B cell (primary cell): Measurements from ENCODE around the gene KLHL3. TPM values are rescaled to one million over a fixed set of nuclear protein-coding genes. Genes with fewer than 3 reads are reported as not detected.

Experiments
- ATAC-seq: fragments of 200-7000 bp; cut with Tn5 transposase; one replicate; pipeline ENCODE4 v1.10.0; 2021; ENCODE audit warnings: low read depth, mild to moderate bottlenecking, moderate number of reproducible peaks, moderate library complexity
- CTCF ChIA-PET: fragments of 350-600 bp; sonication (Branson Sonifier 250); formaldehyde crosslinking; loops from one replicate; lab custom pipeline; 2021; ENCODE audit warnings: antibody characterized with exemption, inconsistent platforms; lab: Charles Lee
- POLR2A ChIA-PET: fragments of 350-600 bp; sonication (Branson Sonifier 250); formaldehyde crosslinking; loops from one replicate; lab custom pipeline; 2021; ENCODE audit warnings: antibody characterized with exemption; lab: Charles Lee
- DNase-seq: peaks from one replicate; pipeline ENCODE4 v3.0.0; 2013
- H2AFZ ChIP-seq: 2 replicates; pipeline ENCODE4 v1.6.1; 2012; ENCODE audit warnings: mild to moderate bottlenecking, low read depth, low read length; ENCODE audit not compliant: insufficient read depth, poor library complexity, severe bottlenecking
- H3K27ac ChIP-seq, 2 donors: 1 replicate in 1 of 2; 2 replicates in 1 of 2; pipeline ENCODE4 v1.5.1; 2012 to 2013; ENCODE audit warnings: low read length in 2 of 2, mild to moderate bottlenecking in 2 of 2, moderate library complexity in 1 of 2
- H3K27me3 ChIP-seq, 4 experiments: fragments of 200-600 bp in 1 of 4; sonication (generic) in 1 of 4; replicated peaks in 1 of 4; 1 replicate in 2 of 4; 2 replicates in 2 of 4; pipeline versions ENCODE4 v1.6.1 to v1.7.0; 2013 to 2016; ENCODE audit warnings: low read length in 3 of 4, mild to moderate bottlenecking in 2 of 4, mixed read lengths in 1 of 4, moderate library complexity in 1 of 4; ENCODE audit not compliant: insufficient read depth in 4 of 4, control insufficient read depth in 3 of 4; ENCODE audit errors: control extremely low read depth in 1 of 4
- H3K36me3 ChIP-seq, 2 experiments: replicated peaks in 1 of 2; 1 replicate in 1 of 2; 2 replicates in 1 of 2; pipeline versions ENCODE4 v1.6.1 to v1.7.1; 2013; ENCODE audit warnings: low read length in 1 of 2; ENCODE audit not compliant: insufficient read depth in 2 of 2, control insufficient read depth in 1 of 2; ENCODE audit errors: control extremely low read depth in 1 of 2, extremely low read depth in 1 of 2
- H3K4me1 ChIP-seq, 2 donors: fragments of 200-600 bp in 1 of 2; sonication (generic) in 1 of 2; 1 replicate in 1 of 2; 2 replicates in 1 of 2; pipeline versions ENCODE4 v1.5.1 to v1.6.1; 2013 to 2017; ENCODE audit warnings: low read length in 2 of 2; ENCODE audit not compliant: control insufficient read depth in 2 of 2, insufficient read depth in 2 of 2
- H3K4me2 ChIP-seq: replicated peaks from 2 replicates; pipeline ENCODE3; 2012; ENCODE audit warnings: mild to moderate bottlenecking, low read depth, low read length; ENCODE audit not compliant: poor library complexity, severe bottlenecking
- H3K4me3 ChIP-seq, 5 experiments: fragments of 200-600 bp in 1 of 5; sonication (generic) in 1 of 5; 1 replicate in 3 of 5; 2 replicates in 2 of 5; pipeline versions ENCODE4 v1.5.1 to v1.7.0; 2011 to 2016; ENCODE audit warnings: low read length in 4 of 5, mild to moderate bottlenecking in 4 of 5, low read depth in 2 of 5, control low read depth in 1 of 5, moderate library complexity in 1 of 5; ENCODE audit not compliant: insufficient read depth in 1 of 5; ENCODE audit errors: control extremely low read depth in 1 of 5, extremely low read depth in 1 of 5
- H3K79me2 ChIP-seq: fragments of 200-600 bp; sonication (generic); one replicate; pipeline ENCODE4 v1.6.0; 2016; ENCODE audit warnings: low read length; ENCODE audit not compliant: control insufficient read depth, insufficient read depth
- H3K9ac ChIP-seq: fragments of 200-600 bp; sonication (generic); 2 replicates; pipeline ENCODE4 v1.6.1; 2017; ENCODE audit warnings: mild to moderate bottlenecking, low read length, moderate library complexity
- H3K9me3 ChIP-seq, 3 donors: one replicate each; pipeline versions ENCODE4 v1.6.1 to v1.7.1; 2013; ENCODE audit warnings: low read length in 2 of 3; ENCODE audit not compliant: control insufficient read depth in 2 of 3, insufficient read depth in 1 of 3; ENCODE audit errors: control extremely low read depth in 1 of 3
- H4K20me1 ChIP-seq: 2 replicates; pipeline ENCODE4 v1.6.0; 2012; ENCODE audit warnings: mild to moderate bottlenecking, low read length; ENCODE audit not compliant: insufficient read depth, control insufficient read depth, poor library complexity, severe bottlenecking
- H3K27ac Mint-ChIP-seq: one replicate; pipeline ENCODE4 v1.8.0; 2021; ENCODE audit warnings: mixed read lengths
- H3K27me3 Mint-ChIP-seq: one replicate; pipeline ENCODE4 v1.8.0; 2021; ENCODE audit warnings: mixed read lengths
- H3K4me1 Mint-ChIP-seq: one replicate; pipeline ENCODE4 v1.8.0; 2021; ENCODE audit warnings: mixed read lengths
- H3K4me3 Mint-ChIP-seq: one replicate; pipeline ENCODE4 v1.8.0; 2021; ENCODE audit warnings: mixed read lengths
- H3K9me3 Mint-ChIP-seq: one replicate; pipeline ENCODE4 v1.8.0; 2022; ENCODE audit warnings: mixed read lengths; ENCODE audit not compliant: insufficient read depth
- CTCF ChIP-seq: fragments of 200-600 bp; IDR thresholded peaks from one replicate; pipeline ENCODE4 v1.8.0; 2022; ENCODE audit warnings: antibody characterized with exemption, mild to moderate bottlenecking
- EZH2 ChIP-seq: IDR thresholded peaks from 2 replicates; pipeline ENCODE4 v1.6.1; 2012; ENCODE audit warnings: borderline replicate concordance, low read depth, mild to moderate bottlenecking, moderate library complexity, low read length; ENCODE audit not compliant: insufficient read depth, poor library complexity, severe bottlenecking
- WGBS: methylation state at CpG from one replicate; pipeline ENCODE4 v1.1.5; 2013; ENCODE audit warnings: missing lambda C conversion rate; ENCODE audit not compliant: insufficient coverage; 5-methylcytosine and 5-hydroxymethylcytosine counted together
- intact Hi-C: fragments of 100-400 bp; cut with micrococcal nuclease; formaldehyde crosslinking; loops from one replicate; pipeline ENCODE4 v1.10.0; 2022
- polyA plus RNA-seq: library from polyadenylated mRNA; depleted of rRNA; stranded (reverse); fragments of >200 nt; gene quantifications from 2 replicates; pipeline ENCODE4 v1.2.3, GENCODE V29; 2012
- total RNA-seq, 2 donors: library from RNA; stranded (reverse); fragments of 120-200 nt in 1 of 2; gene quantifications; 1 replicate in 1 of 2; 2 replicates in 1 of 2; pipeline versions ENCODE4 v1.2.3 to v1.2.4, GENCODE V29; 2013 to 2022

Gene KLHL3
- total and polyA plus RNA-seq, 2 donors (not counting 1 experiment from before 2014, with no cell fraction given): 3.3 to 4.5 TPM

GRCh38 chr5:137605411-137605810 is 130.5 kb downstream of the KLHL3 start:
- CTCF ChIA-PET: no interaction called here

More at GRCh38 chr5:137605411-137605810, 130.5 kb downstream of the KLHL3 start:
- Histone ChIP-seq H3K27me3 (peaks cover 0 to 7% (median 1%) of the 10 kb centered on the region in 4 experiments), H4K20me1 (no peaks in the 10 kb centered on the region), H3K36me3 (no peaks in the 10 kb centered on the region), H2AFZ (no peak overlapping the region), H3K4me3 (no peak overlapping the region), H3K4me2 (no peak overlapping the region), H3K27ac (no peak overlapping the region), H3K9ac (no peak overlapping the region), H3K79me2 (no peaks in the 10 kb centered on the region), H3K9me3 (no peaks in the 10 kb centered on the region), H3K4me1 (no peaks in the 10 kb centered on the region)
- WGBS: 0% methylated on average over 2 of the region's 4 CpGs
- ATAC-seq: no peak
- no peak for DNase-seq
- POLR2A ChIA-PET: no interaction called here
- Mint-ChIP-seq H3K4me3 (no peak overlapping the region), H3K27me3 (peaks cover 34% of the 10 kb centered on the region), H3K4me1 (no peaks in the 10 kb centered on the region), H3K9me3 (no peaks in the 10 kb centered on the region), H3K27ac (no peak overlapping the region)
- intact Hi-C loops: no loop called here
- TF ChIP-seq CTCF (no peak), EZH2 (no peak)
